GM23338 (cell line): ENCODE results near the gene ITPR3.

Experiments
- CREB1 ChIP-seq: fragments of 250-450 bp; sonication (Bioruptor Pico); IDR thresholded peaks from 2 replicates; pipeline ENCODE4 v1.5.0; 2020; ENCODE audit warnings: low read depth, mild to moderate bottlenecking, moderate library complexity
- CTCF ChIP-seq, 2 experiments: fragments of 200-600 bp in 1 of 2; sonication (generic) in 1 of 2; conservative IDR thresholded peaks; 2 replicates each; pipeline versions ENCODE4 v1.5.1 to v1.6.1; 2016 to 2017; ENCODE audit warnings: antibody characterized with exemption in 2 of 2, low read depth in 2 of 2, mild to moderate bottlenecking in 2 of 2, moderate library complexity in 1 of 2
- ETS1 ChIP-seq: IDR thresholded peaks from 2 replicates; pipeline ENCODE4 v1.6.1; 2016; ENCODE audit warnings: antibody characterized with exemption
- EZH2 ChIP-seq: fragments of 200-600 bp; sonication (generic); IDR thresholded peaks from one replicate; pipeline ENCODE4 v1.8.0; 2017; ENCODE audit warnings: antibody characterized with exemption, mild to moderate bottlenecking, low read depth; ENCODE audit not compliant: unreplicated experiment
- EZH2phosphoT487 ChIP-seq: fragments of 200-600 bp; sonication (generic); IDR thresholded peaks from one replicate; pipeline ENCODE4 v1.8.1; 2018; ENCODE audit warnings: antibody characterized with exemption; ENCODE audit not compliant: unreplicated experiment
- JUNB ChIP-seq: IDR thresholded peaks from one replicate; pipeline ENCODE4 v1.6.1; 2016; ENCODE audit warnings: antibody characterized with exemption; ENCODE audit not compliant: unreplicated experiment
- POLR2AphosphoS5 ChIP-seq: IDR thresholded peaks from 2 replicates; pipeline ENCODE4 v1.6.1; 2016; ENCODE audit warnings: antibody characterized with exemption, low read depth
- REST ChIP-seq: IDR thresholded peaks from one replicate; pipeline ENCODE4 v1.6.1; 2018; ENCODE audit warnings: antibody characterized with exemption; ENCODE audit not compliant: unreplicated experiment
- STAT1 ChIP-seq: IDR thresholded peaks from one replicate; pipeline ENCODE4 v1.6.1; 2016; ENCODE audit warnings: antibody characterized with exemption; ENCODE audit not compliant: unreplicated experiment
- ZNF114 ChIP-seq: fragments of 250-450 bp; sonication (Bioruptor Pico); IDR thresholded peaks from 2 replicates; pipeline ENCODE4 v1.5.0; 2020; ENCODE audit warnings: mild to moderate bottlenecking, moderate library complexity
- ZNF331 ChIP-seq: fragments of 250-450 bp; sonication (Bioruptor Pico); IDR thresholded peaks from 2 replicates; pipeline ENCODE4 v1.5.0; 2020; ENCODE audit warnings: low read depth, mild to moderate bottlenecking, moderate library complexity

- TF ChIP-seq POLR2AphosphoS5 = no peak
- TF ChIP-seq EZH2 = no peak
- no peak for TF ChIP-seq CTCF (conservative IDR thresholded peaks at IDR 0.05; ENCODE audit: low read depth in 2 of 2)
- no peak for TF ChIP-seq JUNB
- TF ChIP-seq EZH2phosphoT487 = no peak
- no peak for TF ChIP-seq REST
- TF ChIP-seq ZNF114 = no peak
- no peak for TF ChIP-seq CREB1 (CRISPR knock-in tag)
- TF ChIP-seq ETS1 = no peak
- TF ChIP-seq ZNF331 (CRISPR knock-in tag) = no peak
- TF ChIP-seq STAT1 = no peak
Observed at GRCh38 chr6:33713786-33714185, 92.7 kb downstream of the ITPR3 start.
